ENCODE measurements around the gene SCYL2. TPM values are rescaled to one million over a fixed set of nuclear protein-coding genes. Genes with fewer than 3 reads are reported as not detected.
"Not testable (repeated sequence)": the region's sequence is repeated elsewhere in the genome, so short reads cannot be mapped to it uniquely, and the experiment has no call there.

The SCYL2 gene
- total and polyA plus RNA-seq, 10 donors: 8.4 to 72.4 (median 45.8) TPM

GRCh38 chr12:100302081-100302480 is 35.1 kb downstream of the SCYL2 start:
- peaks cover 0 to 84% (median 41%) of the 10 kb centered on the region in 6 donors for H3K36me3 ChIP-seq
- H3K4me3 ChIP-seq: no peak overlapping the region
- TF ChIP-seq POLR2AphosphoS5 (IDR thresholded peaks at IDR 0.05): no peak
- no peak for TF ChIP-seq POLR2A (IDR thresholded peaks at IDR 0.05)
- no peak for TF ChIP-seq CTCF (IDR thresholded peaks at IDR 0.05 in 8 of 11, conservative IDR thresholded peaks at IDR 0.05 in 3 of 11)
- WGBS, 5 donors: 89 to 100% (median 100%) methylated on average over 1 of the region's 1 CpG
- H3K27me3 ChIP-seq (replicated peaks in 1 of 7): no peaks in the 10 kb centered on the region
- DNase-seq: no peak
- H3K27ac ChIP-seq: no peak overlapping the region
- no peaks in the 10 kb centered on the region for H3K4me1 ChIP-seq
- intact Hi-C loops (cut with DNase I; ENCODE audit: low total_unique reads): no loop called here
- peaks cover 0 to 15% (median 6%) of the 10 kb centered on the region in 8 donors for H3K9me3 ChIP-seq

DNA sequence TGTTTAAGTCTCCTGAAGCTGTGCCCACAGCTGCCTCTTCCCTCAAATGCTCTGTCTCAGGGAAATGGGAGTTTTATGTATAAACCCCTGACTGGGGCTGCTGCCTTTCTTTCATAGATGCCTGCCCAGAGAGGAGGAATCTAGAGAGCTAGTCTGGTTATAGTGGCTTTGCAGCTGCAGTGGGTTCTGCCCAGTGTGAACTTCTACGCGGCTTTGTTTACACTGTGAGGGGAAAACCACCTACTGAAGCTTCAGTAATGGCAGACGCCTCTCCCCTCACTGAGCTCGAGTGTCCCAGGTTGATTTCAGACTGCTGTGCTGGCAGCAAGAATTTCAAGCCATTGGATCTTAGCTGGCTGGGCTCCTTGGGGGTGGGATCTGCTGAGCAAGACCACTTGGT is 36.9 kb downstream of the SCYL2 start:
- DNase-seq: no peak
- H3K36me3 ChIP-seq: peaks cover 0 to 67% (median 35%) of the 10 kb centered on the region in 6 donors
- intact Hi-C loops (cut with DNase I; ENCODE audit: low total_unique reads): no loop called here

GRCh38 chr12:100304334-100304733 is 37.4 kb downstream of the SCYL2 start:
- H3K9me3 ChIP-seq: peaks cover 0 to 24% (median 7%) of the 10 kb centered on the region in 8 donors
- 95 to 99% (median 98%) methylated on average over 3 to 7 of the region's 7 CpGs for WGBS, 5 donors
- peaks cover 0 to 64% (median 32%) of the 10 kb centered on the region in 6 donors for H3K36me3 ChIP-seq
- H3K27ac ChIP-seq; intact Hi-C loops (cut with DNase I; ENCODE audit: low total_unique reads); H3K4me3 ChIP-seq; H3K4me1 ChIP-seq; H3K27me3 ChIP-seq (replicated peaks in 1 of 7); DNase-seq: not testable (repeated sequence)

More for the DNA sequence above, 36.9 kb downstream of the SCYL2 start:
- peaks cover 0 to 24% (median 7%) of the 10 kb centered on the region in 8 donors for H3K9me3 ChIP-seq
- H3K27me3 ChIP-seq (replicated peaks in 1 of 7): no peaks in the 10 kb centered on the region
- H3K4me1 ChIP-seq: no peaks in the 10 kb centered on the region
- H3K27ac ChIP-seq: no peak overlapping the region
- WGBS, 5 donors: 91 to 97% (median 95%) methylated on average over 4 of the region's 4 CpGs
- no peak overlapping the region for H3K4me3 ChIP-seq
- no peak for TF ChIP-seq CTCF (IDR thresholded peaks at IDR 0.05 in 8 of 11, conservative IDR thresholded peaks at IDR 0.05 in 3 of 11)
- no peak for TF ChIP-seq POLR2AphosphoS5 (IDR thresholded peaks at IDR 0.05)
- TF ChIP-seq POLR2A (IDR thresholded peaks at IDR 0.05): no peak

DNA sequence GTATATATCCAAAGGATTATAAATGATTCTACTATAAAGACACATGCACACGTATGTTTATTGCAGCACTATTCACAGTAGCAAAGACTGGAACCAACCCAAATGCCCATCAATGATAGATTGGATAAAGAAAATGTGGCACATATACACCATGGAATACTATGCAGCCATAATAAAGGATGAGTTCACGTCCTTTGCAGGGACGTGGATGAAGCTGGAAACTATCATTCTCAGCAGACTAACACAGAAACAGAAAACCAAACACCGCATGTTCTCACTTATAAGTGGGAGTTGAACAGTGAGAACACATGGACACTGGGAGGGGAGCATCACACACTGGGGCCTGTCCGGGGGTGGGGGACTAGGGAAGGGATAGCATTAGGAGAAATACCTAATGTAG is 41.2 kb downstream of the SCYL2 start:
- H3K9me3 ChIP-seq: peaks cover 0 to 24% (median 4%) of the 10 kb centered on the region in 8 donors
- H3K4me3 ChIP-seq; H3K27me3 ChIP-seq (replicated peaks in 1 of 7); intact Hi-C loops (cut with DNase I; ENCODE audit: low total_unique reads); DNase-seq; H3K27ac ChIP-seq; H3K4me1 ChIP-seq: not testable (repeated sequence)
- peaks cover 0 to 64% (median 27%) of the 10 kb centered on the region in 6 donors for H3K36me3 ChIP-seq
- 96 to 98% (median 97%) methylated on average over 5 of the region's 5 CpGs for WGBS, 5 donors

DNA sequence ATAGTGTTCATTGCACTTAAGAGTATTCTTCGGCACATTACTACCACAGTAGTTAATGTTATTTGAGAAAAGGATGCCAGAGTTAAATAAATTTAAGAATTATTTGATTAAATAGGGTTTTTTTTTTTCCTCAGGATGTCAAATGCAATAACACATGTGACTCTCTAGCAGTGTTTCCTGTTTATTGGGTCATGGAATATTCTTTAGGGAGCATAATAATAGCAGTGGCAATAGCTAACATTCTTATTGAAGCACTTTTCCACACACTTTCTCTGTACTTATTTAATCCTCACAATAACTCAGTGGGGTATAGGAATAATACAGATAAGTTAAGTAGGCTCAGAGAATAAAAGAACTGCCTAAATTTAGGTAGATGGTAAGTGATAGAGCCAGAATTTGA is 44.3 kb downstream of the SCYL2 start:
- intact Hi-C loops (cut with DNase I; ENCODE audit: low total_unique reads): no loop called here
- 94 to 96% (median 95%) methylated on average over 1 of the region's 1 CpG for WGBS, 5 donors

More for the DNA sequence above, 44.3 kb downstream of the SCYL2 start:
- peaks cover 0 to 72% (median 40%) of the 10 kb centered on the region in 6 donors for H3K36me3 ChIP-seq
- no peak overlapping the region for H3K27ac ChIP-seq
- peaks cover 0 to 12% (median 0%) of the 10 kb centered on the region in 8 donors for H3K9me3 ChIP-seq
- no peak for DNase-seq
- H3K4me3 ChIP-seq: no peak overlapping the region
- TF ChIP-seq POLR2A (IDR thresholded peaks at IDR 0.05) (no peak), POLR2AphosphoS5 (IDR thresholded peaks at IDR 0.05) (no peak), CTCF (IDR thresholded peaks at IDR 0.05 in 8 of 11, conservative IDR thresholded peaks at IDR 0.05 in 3 of 11) (no peak)
- H3K4me1 ChIP-seq: no peaks in the 10 kb centered on the region
- no peaks in the 10 kb centered on the region for H3K27me3 ChIP-seq (replicated peaks in 1 of 7)

All from spleen (tissue), 11 donors.